NB4 (cell line): ENCODE data around the gene RANBP3.

ENCODE experiments used
- MYC ChIP-seq: IDR thresholded peaks from 2 replicates; pipeline ENCODE4 v1.6.1; 2011; ENCODE audit warnings: low read depth, low read length
- POLR2A ChIP-seq: IDR thresholded peaks from 2 replicates; pipeline ENCODE4 v1.6.1; 2011; ENCODE audit warnings: mild to moderate bottlenecking; ENCODE audit not compliant: insufficient read length; ENCODE audit errors: extremely low read depth
- TF ChIP-seq, protein P1 (sequence below): IDR thresholded peaks from one replicate; pipeline ENCODE4 v1.5.1; 2012; ENCODE audit warnings: low read depth, low read length
- TF ChIP-seq, protein P2 (sequence below): IDR thresholded peaks from 2 replicates; pipeline ENCODE4 v1.6.1; 2011; ENCODE audit warnings: low read depth, low read length

DNA sequence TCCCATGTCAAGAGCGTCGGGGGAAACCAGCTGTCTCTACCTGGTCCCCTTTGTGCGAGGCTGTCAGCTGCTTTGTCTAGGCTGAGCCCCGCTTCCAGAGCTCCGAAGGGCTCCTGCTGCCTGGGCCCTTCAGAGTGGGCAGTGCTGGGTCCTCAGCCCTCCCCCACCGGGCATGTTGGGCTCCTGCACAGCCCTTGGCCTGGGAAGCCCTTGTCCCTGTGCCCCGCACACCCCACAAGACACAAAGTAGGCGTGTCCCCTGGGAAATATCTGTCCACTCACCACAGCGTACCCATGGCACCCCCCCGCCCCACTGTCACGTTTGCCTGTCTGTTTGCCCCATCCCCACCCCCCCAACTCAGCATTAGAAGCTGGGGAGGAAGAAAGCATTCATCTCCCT, 39.6 kb upstream of the RANBP3 start:
- TF ChIP-seq POLR2A (no peak), MYC (no peak)
- TF ChIP-seq, protein P1, sequence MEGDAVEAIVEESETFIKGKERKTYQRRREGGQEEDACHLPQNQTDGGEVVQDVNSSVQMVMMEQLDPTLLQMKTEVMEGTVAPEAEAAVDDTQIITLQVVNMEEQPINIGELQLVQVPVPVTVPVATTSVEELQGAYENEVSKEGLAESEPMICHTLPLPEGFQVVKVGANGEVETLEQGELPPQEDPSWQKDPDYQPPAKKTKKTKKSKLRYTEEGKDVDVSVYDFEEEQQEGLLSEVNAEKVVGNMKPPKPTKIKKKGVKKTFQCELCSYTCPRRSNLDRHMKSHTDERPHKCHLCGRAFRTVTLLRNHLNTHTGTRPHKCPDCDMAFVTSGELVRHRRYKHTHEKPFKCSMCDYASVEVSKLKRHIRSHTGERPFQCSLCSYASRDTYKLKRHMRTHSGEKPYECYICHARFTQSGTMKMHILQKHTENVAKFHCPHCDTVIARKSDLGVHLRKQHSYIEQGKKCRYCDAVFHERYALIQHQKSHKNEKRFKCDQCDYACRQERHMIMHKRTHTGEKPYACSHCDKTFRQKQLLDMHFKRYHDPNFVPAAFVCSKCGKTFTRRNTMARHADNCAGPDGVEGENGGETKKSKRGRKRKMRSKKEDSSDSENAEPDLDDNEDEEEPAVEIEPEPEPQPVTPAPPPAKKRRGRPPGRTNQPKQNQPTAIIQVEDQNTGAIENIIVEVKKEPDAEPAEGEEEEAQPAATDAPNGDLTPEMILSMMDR: no peak
- TF ChIP-seq, protein P2, sequence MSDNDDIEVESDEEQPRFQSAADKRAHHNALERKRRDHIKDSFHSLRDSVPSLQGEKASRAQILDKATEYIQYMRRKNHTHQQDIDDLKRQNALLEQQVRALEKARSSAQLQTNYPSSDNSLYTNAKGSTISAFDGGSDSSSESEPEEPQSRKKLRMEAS: no peak
